Right atrium auricular region (tissue), 2 donors: ENCODE measurements around the gene RAB15. TPM values are rescaled to one million over a fixed set of nuclear protein-coding genes. Genes with fewer than 3 reads are reported as not detected.

Experiments used
- DNase-seq: peaks from one replicate; pipeline ENCODE4 v3.0.0-alpha.2; 2019; ENCODE audit warnings: low spot score
- H3K27ac ChIP-seq, 2 donors: fragments of 200-600 bp; sonication (generic); 1 replicate in 1 of 2; 2 replicates in 1 of 2; pipeline ENCODE4 v1.5.1; 2016 to 2019
- H3K27me3 ChIP-seq, 2 donors: fragments of 200-600 bp; sonication (generic); one replicate each; pipeline versions ENCODE4 v1.5.1 to v1.6.0; 2017 to 2019
- H3K36me3 ChIP-seq: fragments of 200-600 bp; sonication (generic); one replicate; pipeline ENCODE4 v1.5.1; 2016
- H3K4me1 ChIP-seq, 2 donors: fragments of 200-600 bp; sonication (generic); one replicate each; pipeline versions ENCODE4 v1.5.1 to v1.6.0; 2017 to 2019
- H3K4me3 ChIP-seq, 2 donors: fragments of 200-600 bp; sonication (generic); 1 replicate in 1 of 2; 2 replicates in 1 of 2; pipeline ENCODE4 v1.5.1; 2017 to 2019; ENCODE audit warnings: mild to moderate bottlenecking in 1 of 2, moderate library complexity in 1 of 2
- H3K9me3 ChIP-seq, 2 donors: fragments of 200-600 bp; sonication (generic); one replicate each; pipeline ENCODE4 v1.5.1; 2019
- CTCF ChIP-seq, 2 donors: fragments of 200-600 bp; sonication (generic); IDR thresholded peaks; one replicate each; pipeline ENCODE4 v1.5.1; 2019; ENCODE audit warnings: antibody characterized with exemption in 2 of 2
- total RNA-seq, 2 donors: library from RNA; depleted of rRNA; stranded (reverse); fragments of >200 nt; gene quantifications; one replicate each; pipeline ENCODE4 v1.1.0, GENCODE V29; 2016

RAB15 gene
- total RNA-seq, 2 donors from 2014 or later = 9.8 to 69.0 TPM

GRCh38 chr14:64968167-64968566 is 4.0 kb downstream of the RAB15 start:
- no peaks in the 10 kb centered on the region for H3K9me3 ChIP-seq
- H3K4me1 ChIP-seq = peaks cover 0 to 20% of the 10 kb centered on the region in 2 donors
- no peak overlapping the region for H3K4me3 ChIP-seq
- no peak for TF ChIP-seq CTCF (IDR thresholded peaks at IDR 0.05)
- H3K36me3 ChIP-seq = no peaks in the 10 kb centered on the region
- no peak overlapping the region for H3K27ac ChIP-seq
- DNase-seq = no peak
- no peaks in the 10 kb centered on the region for H3K27me3 ChIP-seq

- no peak for DNase-seq
- peaks cover 0 to 14% of the 10 kb centered on the region in 2 donors for H3K4me1 ChIP-seq
Observed at GRCh38 chr14:64966976-64967375, 5.2 kb downstream of the RAB15 start.

GRCh38 chr14:64965356-64966000 is 6.7 kb downstream of the RAB15 start:
- Histone ChIP-seq H3K27me3 (no peaks in the 10 kb centered on the region), H3K4me3 (no peak overlapping the region), H3K9me3 (no peaks in the 10 kb centered on the region), H3K36me3 (no peaks in the 10 kb centered on the region), H3K4me1 (peaks cover 0 to under 1% of the 10 kb centered on the region in 2 donors), H3K27ac (no peak overlapping the region)
- TF ChIP-seq CTCF (IDR thresholded peaks at IDR 0.05) = no peak
- DNase-seq = no peak

More at GRCh38 chr14:64966976-64967375, 5.2 kb downstream of the RAB15 start:
- H3K9me3 ChIP-seq = no peaks in the 10 kb centered on the region
- H3K27ac ChIP-seq = no peak overlapping the region
- no peaks in the 10 kb centered on the region for H3K36me3 ChIP-seq
- no peak for TF ChIP-seq CTCF (IDR thresholded peaks at IDR 0.05)
- H3K27me3 ChIP-seq = no peaks in the 10 kb centered on the region
- no peak overlapping the region for H3K4me3 ChIP-seq

- H3K36me3 ChIP-seq = no peaks in the 10 kb centered on the region
- H3K27ac ChIP-seq = no peak overlapping the region
- H3K4me3 ChIP-seq = no peak overlapping the region
- H3K4me1 ChIP-seq = no peaks in the 10 kb centered on the region
- DNase-seq = no peak
- H3K9me3 ChIP-seq = no peaks in the 10 kb centered on the region
- no peaks in the 10 kb centered on the region for H3K27me3 ChIP-seq
- no peak for TF ChIP-seq CTCF (IDR thresholded peaks at IDR 0.05)
Observed at GRCh38 chr14:64963611-64964010, 8.5 kb downstream of the RAB15 start.

GRCh38 chr14:64960762-64961276 is 11.3 kb downstream of the RAB15 start:
- Histone ChIP-seq H3K4me3 (no peak overlapping the region), H3K27ac (no peak overlapping the region), H3K36me3 (no peaks in the 10 kb centered on the region), H3K27me3 (no peaks in the 10 kb centered on the region), H3K9me3 (no peaks in the 10 kb centered on the region), H3K4me1 (no peaks in the 10 kb centered on the region)
- DNase-seq = no peak
- TF ChIP-seq CTCF (IDR thresholded peaks at IDR 0.05) = no peak

- Histone ChIP-seq H3K4me3 (no peak overlapping the region), H3K9me3 (no peaks in the 10 kb centered on the region), H3K36me3 (no peaks in the 10 kb centered on the region), H3K27ac (no peak overlapping the region), H3K4me1 (no peaks in the 10 kb centered on the region), H3K27me3 (no peaks in the 10 kb centered on the region)
- no peak for DNase-seq
- no peak for TF ChIP-seq CTCF (IDR thresholded peaks at IDR 0.05)
Observed at GRCh38 chr14:64958743-64959142, 13.4 kb downstream of the RAB15 start.
